Kasumi-1 (cell line): Measurements from ENCODE around the gene PSMD14.

ENCODE experiments used
- DNase-seq, 2 experiments: peaks; one replicate each; lab custom pipeline; 2025; lab: John Stamatoyannopoulos, UW

PSMD14 gene

GRCh38 chr2:161448431-161448830 is 140.2 kb downstream of the PSMD14 start:
- DNase-seq = no peak
